Measurements from ENCODE around the gene EFHD2.

EFHD2 gene

DNA sequence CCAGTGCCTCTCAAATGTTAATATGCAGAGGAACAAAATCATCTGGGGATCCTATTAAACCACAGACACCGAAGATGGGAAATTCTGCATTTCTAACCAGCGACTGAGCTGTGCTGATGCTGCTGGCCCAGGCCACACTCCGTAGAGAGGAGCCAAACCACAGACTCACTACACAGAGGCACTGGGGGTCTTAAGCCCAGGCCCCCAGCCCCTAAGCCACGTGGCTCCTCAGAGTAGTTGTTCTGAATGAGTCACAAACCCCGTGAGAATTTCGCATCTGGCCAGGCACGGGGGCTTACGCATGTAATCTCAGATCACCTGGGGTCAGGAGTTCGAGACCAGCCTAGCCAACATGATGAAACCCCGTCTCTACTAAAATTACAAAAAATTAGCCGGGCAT, 44.0 kb downstream of the EFHD2 start:
- DNase-seq, result no peak
- H2AFZ ChIP-seq (ENCODE audit: insufficient read depth, low read length, poor library complexity), result no peak overlapping the region
- H3K27me3 ChIP-seq (ENCODE audit: insufficient read depth, low read length), result no peaks in the 10 kb centered on the region
- no peak overlapping the region for H3K14ac ChIP-seq (ENCODE audit: low read length)
- no peak overlapping the region for H4K8ac ChIP-seq (ENCODE audit: low read depth, low read length)
- no peaks in the 10 kb centered on the region for H3K79me2 ChIP-seq (ENCODE audit: control insufficient read depth, insufficient read depth, low read length, poor library complexity)
- peaks cover 4% of the 10 kb centered on the region for H3K9me3 ChIP-seq (ENCODE audit: insufficient read depth, low read depth, low read length)
- H3K9ac ChIP-seq (ENCODE audit: low read length), result no peak overlapping the region
- no peaks in the 10 kb centered on the region for H3K79me1 ChIP-seq (ENCODE audit: low read length)
- no peak overlapping the region for H3K4me3 ChIP-seq (ENCODE audit: low read depth, low read length)
- H2BK120ac ChIP-seq (ENCODE audit: insufficient read depth, low read length, poor library complexity), result no peak overlapping the region
- no peak overlapping the region for H3K4ac ChIP-seq (ENCODE audit: low read depth, low read length)
- WGBS (ENCODE audit: extremely low coverage, insufficient coverage, insufficient read length), result no CpG with 5 or more reads among the region's 11 CpGs
- H3K36me3 ChIP-seq (ENCODE audit: control insufficient read depth in 1 of 2, insufficient read depth in 2 of 2, low read length in 2 of 2), result no peaks in the 10 kb centered on the region
- H3K18ac ChIP-seq (ENCODE audit: low read length), result no peak overlapping the region
- no peak overlapping the region for H3K4me2 ChIP-seq (ENCODE audit: low read length)
- no peak overlapping the region for H3K23ac ChIP-seq (ENCODE audit: low read length)
- H2BK5ac ChIP-seq (ENCODE audit: low read depth, low read length, poor library complexity), result no peak overlapping the region
- H4K91ac ChIP-seq (ENCODE audit: low read depth, low read length), result no peak overlapping the region
- H4K12ac ChIP-seq (ENCODE audit: low read depth, low read length), result no peak overlapping the region
- no peak overlapping the region for H3K27ac ChIP-seq (ENCODE audit: low read depth, low read length)
- no peaks in the 10 kb centered on the region for H3K4me1 ChIP-seq (ENCODE audit: control insufficient read depth in 1 of 2, insufficient read depth in 2 of 2, low read length in 2 of 2)
- no peak overlapping the region for H2AK5ac ChIP-seq (ENCODE audit: low read length)
- no peak overlapping the region for H2BK12ac ChIP-seq (ENCODE audit: low read length)

DNA sequence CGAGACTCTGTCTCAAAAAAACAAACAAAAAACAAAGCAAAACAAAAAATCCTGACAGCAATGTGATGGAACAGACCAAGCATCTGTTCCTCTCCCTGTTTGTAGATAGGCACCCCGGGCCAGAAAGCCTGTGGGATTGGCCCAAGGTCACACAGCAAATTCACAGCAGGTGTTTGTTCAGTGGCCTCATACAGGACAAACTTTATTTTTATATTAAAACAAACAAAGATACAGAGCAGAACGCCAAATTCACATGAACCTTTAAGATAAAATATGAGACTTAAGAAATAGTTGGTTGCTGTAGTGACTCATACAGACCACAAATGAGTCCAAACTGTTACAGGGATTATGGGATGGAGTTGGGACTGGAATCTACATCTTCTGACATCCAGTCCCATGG, 44.6 kb downstream of the EFHD2 start:
- H3K4ac ChIP-seq (ENCODE audit: low read depth, low read length), result no peak overlapping the region
- no peaks in the 10 kb centered on the region for H3K27me3 ChIP-seq (ENCODE audit: insufficient read depth, low read length)
- no peak overlapping the region for H3K14ac ChIP-seq (ENCODE audit: low read length)
- H2BK5ac ChIP-seq (ENCODE audit: low read depth, low read length, poor library complexity), result no peak overlapping the region
- no peaks in the 10 kb centered on the region for H3K79me2 ChIP-seq (ENCODE audit: control insufficient read depth, insufficient read depth, low read length, poor library complexity)
- H3K23ac ChIP-seq (ENCODE audit: low read length), result no peak overlapping the region
- no peak overlapping the region for H2AFZ ChIP-seq (ENCODE audit: insufficient read depth, low read length, poor library complexity)
- H3K4me2 ChIP-seq (ENCODE audit: low read length), result no peak overlapping the region
- H3K9ac ChIP-seq (ENCODE audit: low read length), result no peak overlapping the region
- no peak overlapping the region for H2BK120ac ChIP-seq (ENCODE audit: insufficient read depth, low read length, poor library complexity)
- no peak overlapping the region for H4K91ac ChIP-seq (ENCODE audit: low read depth, low read length)
- H3K4me1 ChIP-seq (ENCODE audit: control insufficient read depth in 1 of 2, insufficient read depth in 2 of 2, low read length in 2 of 2), result no peaks in the 10 kb centered on the region
- H3K79me1 ChIP-seq (ENCODE audit: low read length), result no peaks in the 10 kb centered on the region
- no peak overlapping the region for H2AK5ac ChIP-seq (ENCODE audit: low read length)
- no peaks in the 10 kb centered on the region for H3K36me3 ChIP-seq (ENCODE audit: control insufficient read depth in 1 of 2, insufficient read depth in 2 of 2, low read length in 2 of 2)
- peaks cover 4% of the 10 kb centered on the region for H3K9me3 ChIP-seq (ENCODE audit: insufficient read depth, low read depth, low read length)
- no peak overlapping the region for H2BK12ac ChIP-seq (ENCODE audit: low read length)
- DNase-seq, result no peak
- no peak overlapping the region for H4K12ac ChIP-seq (ENCODE audit: low read depth, low read length)
- H4K8ac ChIP-seq (ENCODE audit: low read depth, low read length), result no peak overlapping the region
- WGBS (ENCODE audit: extremely low coverage, insufficient coverage, insufficient read length), result no CpG with 5 or more reads among the region's 3 CpGs
- no peak overlapping the region for H3K18ac ChIP-seq (ENCODE audit: low read length)
- H3K4me3 ChIP-seq (ENCODE audit: low read depth, low read length), result no peak overlapping the region
- H3K27ac ChIP-seq (ENCODE audit: low read depth, low read length), result no peak overlapping the region

DNA sequence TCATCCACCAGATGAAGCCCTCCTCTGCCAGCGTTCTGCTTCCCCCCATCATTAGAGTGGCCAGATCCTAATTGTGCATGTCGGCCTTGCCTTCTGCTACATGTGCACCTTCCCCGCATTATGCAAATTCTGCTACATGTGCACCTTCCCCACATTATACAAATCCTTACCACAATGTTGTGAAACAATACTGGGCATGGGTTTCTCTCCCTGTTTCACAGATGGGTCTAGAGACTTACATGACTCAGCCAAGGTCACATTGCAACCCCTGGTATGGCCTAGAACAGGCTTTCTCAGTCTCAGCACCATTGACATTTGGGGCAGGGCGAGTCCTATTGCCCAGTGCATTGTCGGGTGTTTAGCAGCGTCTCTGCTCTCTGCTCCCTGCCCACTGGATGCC, 45.8 kb downstream of the EFHD2 start:
- H3K4ac ChIP-seq (ENCODE audit: low read depth, low read length), result no peak overlapping the region
- no peak overlapping the region for H3K4me3 ChIP-seq (ENCODE audit: low read depth, low read length)

DNA sequence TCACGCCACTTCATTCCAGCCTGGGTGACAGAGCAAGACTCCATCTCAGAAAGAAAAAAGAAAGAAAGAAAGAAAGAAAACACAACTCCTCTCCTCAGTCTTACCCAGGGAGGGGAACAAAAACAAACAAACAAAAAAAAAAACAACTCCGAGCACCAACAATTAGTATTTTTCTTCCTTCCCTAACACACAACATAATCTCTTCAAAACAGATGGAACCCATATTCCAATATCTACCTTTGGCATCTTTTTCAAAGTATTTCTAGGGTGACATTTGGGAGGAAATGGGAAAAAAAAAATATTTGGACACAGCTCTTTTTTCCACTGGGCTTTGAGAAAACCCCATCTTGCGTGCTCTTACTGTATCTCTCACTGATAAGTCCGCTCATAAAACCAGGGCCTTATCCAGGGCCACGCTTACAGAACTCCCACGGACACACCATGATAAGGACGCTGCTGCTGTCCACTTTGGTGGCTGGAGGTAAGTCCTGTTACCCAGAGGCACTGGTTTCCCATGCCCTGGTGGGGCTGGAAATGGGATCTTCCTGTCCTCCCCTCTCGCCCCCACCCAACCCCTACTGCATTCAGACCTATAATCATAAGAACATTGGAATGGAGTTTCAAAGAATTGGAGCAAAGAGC, 46.7 kb downstream of the EFHD2 start, which contains the start of gene CELA2A:
Gene CELA2A (plus strand): TSS at position 420 of the 642 bp plus-strand sequence. CDS start 22 bp downstream, at position 442.
- Histone ChIP-seq H4K12ac (ENCODE audit: low read depth, low read length) (no peak within 1 kb of the TSS), H2BK5ac (ENCODE audit: low read depth, low read length, poor library complexity) (no peak within 1 kb of the TSS), H3K4me3 (ENCODE audit: low read depth, low read length) (no peak within 1 kb of the TSS), H3K4ac (ENCODE audit: low read depth, low read length) (no peak within 1 kb of the TSS), H3K9ac (ENCODE audit: low read length) (no peak within 1 kb of the TSS), H3K18ac (ENCODE audit: low read length) (no peak within 1 kb of the TSS), H3K79me1 (ENCODE audit: low read length) (no peaks in the 10 kb centered on the region), H4K8ac (ENCODE audit: low read depth, low read length) (no peak within 1 kb of the TSS), H3K27me3 (ENCODE audit: insufficient read depth, low read length) (no peaks in the 10 kb centered on the region), H3K27ac (ENCODE audit: low read depth, low read length) (no peak within 1 kb of the TSS), H3K14ac (ENCODE audit: low read length) (no peak within 1 kb of the TSS), H4K91ac (ENCODE audit: low read depth, low read length) (no peak within 1 kb of the TSS), H3K79me2 (ENCODE audit: control insufficient read depth, insufficient read depth, low read length, poor library complexity) (no peaks in the 10 kb centered on the region), H2AFZ (ENCODE audit: insufficient read depth, low read length, poor library complexity) (no peak within 1 kb of the TSS), H2BK120ac (ENCODE audit: insufficient read depth, low read length, poor library complexity) (no peak within 1 kb of the TSS), H3K23ac (ENCODE audit: low read length) (no peak within 1 kb of the TSS), H3K4me1 (ENCODE audit: control insufficient read depth in 1 of 2, insufficient read depth in 2 of 2, low read length in 2 of 2) (peaks cover 0 to 4% of the 10 kb centered on the region in 2 experiments), H3K36me3 (ENCODE audit: control insufficient read depth in 1 of 2, insufficient read depth in 2 of 2, low read length in 2 of 2) (no peaks in the 10 kb centered on the region), H2BK12ac (ENCODE audit: low read length) (no peak within 1 kb of the TSS), H2AK5ac (ENCODE audit: low read length) (no peak within 1 kb of the TSS), H3K9me3 (ENCODE audit: insufficient read depth, low read depth, low read length) (peaks cover 4% of the 10 kb centered on the region), H3K4me2 (ENCODE audit: low read length) (no peak within 1 kb of the TSS)
- DNase-seq, result no peak
- WGBS (ENCODE audit: extremely low coverage, insufficient coverage, insufficient read length), result 100% methylated on average over 1 of the region's 8 CpGs

More for the DNA sequence above, 45.8 kb downstream of the EFHD2 start:
- Histone ChIP-seq H3K9me3 (ENCODE audit: insufficient read depth, low read depth, low read length) (peaks cover 4% of the 10 kb centered on the region), H3K27ac (ENCODE audit: low read depth, low read length) (no peak overlapping the region), H3K14ac (ENCODE audit: low read length) (no peak overlapping the region), H3K4me1 (ENCODE audit: control insufficient read depth in 1 of 2, insufficient read depth in 2 of 2, low read length in 2 of 2) (peaks cover 0 to 4% of the 10 kb centered on the region in 2 experiments), H3K23ac (ENCODE audit: low read length) (no peak overlapping the region), H2BK5ac (ENCODE audit: low read depth, low read length, poor library complexity) (no peak overlapping the region), H4K12ac (ENCODE audit: low read depth, low read length) (no peak overlapping the region), H3K79me1 (ENCODE audit: low read length) (no peaks in the 10 kb centered on the region), H3K9ac (ENCODE audit: low read length) (no peak overlapping the region), H3K79me2 (ENCODE audit: control insufficient read depth, insufficient read depth, low read length, poor library complexity) (no peaks in the 10 kb centered on the region), H3K18ac (ENCODE audit: low read length) (no peak overlapping the region), H2BK120ac (ENCODE audit: insufficient read depth, low read length, poor library complexity) (no peak overlapping the region), H2BK12ac (ENCODE audit: low read length) (no peak overlapping the region), H3K27me3 (ENCODE audit: insufficient read depth, low read length) (no peaks in the 10 kb centered on the region), H4K91ac (ENCODE audit: low read depth, low read length) (no peak overlapping the region), H4K8ac (ENCODE audit: low read depth, low read length) (no peak overlapping the region), H2AK5ac (ENCODE audit: low read length) (no peak overlapping the region), H3K4me2 (ENCODE audit: low read length) (no peak overlapping the region), H2AFZ (ENCODE audit: insufficient read depth, low read length, poor library complexity) (no peak overlapping the region), H3K36me3 (ENCODE audit: control insufficient read depth in 1 of 2, insufficient read depth in 2 of 2, low read length in 2 of 2) (no peaks in the 10 kb centered on the region)
- DNase-seq, result no peak
- WGBS (ENCODE audit: extremely low coverage, insufficient coverage, insufficient read length), result no CpG with 5 or more reads among the region's 6 CpGs
